Gastroesophageal sphincter (tissue), 3 donors: Measurements from ENCODE around the gene SCCPDH.

Experiments used
- POLR2A ChIP-seq, 2 donors: fragments of 450-650 bp; IDR thresholded peaks; one replicate each; pipeline ENCODE4 v1.6.1; 2017; ENCODE audit warnings: antibody characterized with exemption in 2 of 2, mild to moderate bottlenecking in 2 of 2, moderate library complexity in 1 of 2
- POLR2AphosphoS5 ChIP-seq: sonication (generic); formaldehyde crosslinking; IDR thresholded peaks from one replicate; pipeline ENCODE4 v1.6.1; 2017; ENCODE audit warnings: antibody characterized with exemption
- TF ChIP-seq, protein P1 (sequence below), 4 experiments: fragments of 200-600 bp in 2 of 4; fragments of 450-650 bp in 2 of 4; sonication (generic) in 1 of 4; IDR thresholded peaks; one replicate each; pipeline ENCODE4 v1.5.1; 2017 to 2019; ENCODE audit warnings: antibody characterized with exemption in 4 of 4, mild to moderate bottlenecking in 2 of 4, moderate library complexity in 2 of 4

DNA sequence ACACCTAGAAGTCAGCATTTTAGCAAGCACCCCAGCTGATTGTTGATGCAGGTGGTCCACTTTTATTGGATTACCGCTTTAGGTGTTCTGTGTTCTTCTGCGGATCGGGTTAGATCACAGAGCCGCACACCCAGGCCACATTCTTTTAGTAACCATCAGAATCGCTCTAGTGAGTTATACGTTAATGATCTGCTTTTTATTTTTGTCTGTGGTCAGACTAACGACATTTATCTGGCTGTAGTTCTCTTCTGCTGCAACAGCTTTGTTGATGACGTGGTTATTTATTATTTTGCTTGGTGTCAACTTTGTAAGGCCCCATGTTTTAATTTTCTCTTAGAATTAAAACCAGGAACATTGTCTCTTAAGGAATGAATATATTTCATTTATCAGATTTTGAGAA is 18.2 kb downstream of the SCCPDH start:
- TF ChIP-seq, protein P1, sequence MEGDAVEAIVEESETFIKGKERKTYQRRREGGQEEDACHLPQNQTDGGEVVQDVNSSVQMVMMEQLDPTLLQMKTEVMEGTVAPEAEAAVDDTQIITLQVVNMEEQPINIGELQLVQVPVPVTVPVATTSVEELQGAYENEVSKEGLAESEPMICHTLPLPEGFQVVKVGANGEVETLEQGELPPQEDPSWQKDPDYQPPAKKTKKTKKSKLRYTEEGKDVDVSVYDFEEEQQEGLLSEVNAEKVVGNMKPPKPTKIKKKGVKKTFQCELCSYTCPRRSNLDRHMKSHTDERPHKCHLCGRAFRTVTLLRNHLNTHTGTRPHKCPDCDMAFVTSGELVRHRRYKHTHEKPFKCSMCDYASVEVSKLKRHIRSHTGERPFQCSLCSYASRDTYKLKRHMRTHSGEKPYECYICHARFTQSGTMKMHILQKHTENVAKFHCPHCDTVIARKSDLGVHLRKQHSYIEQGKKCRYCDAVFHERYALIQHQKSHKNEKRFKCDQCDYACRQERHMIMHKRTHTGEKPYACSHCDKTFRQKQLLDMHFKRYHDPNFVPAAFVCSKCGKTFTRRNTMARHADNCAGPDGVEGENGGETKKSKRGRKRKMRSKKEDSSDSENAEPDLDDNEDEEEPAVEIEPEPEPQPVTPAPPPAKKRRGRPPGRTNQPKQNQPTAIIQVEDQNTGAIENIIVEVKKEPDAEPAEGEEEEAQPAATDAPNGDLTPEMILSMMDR (IDR thresholded peaks at IDR 0.05): no peak
- TF ChIP-seq POLR2A (IDR thresholded peaks at IDR 0.05) (no peak), POLR2AphosphoS5 (no peak)
